ENCODE data around the gene THSD7B. TPM values are rescaled to one million over a fixed set of nuclear protein-coding genes. Genes with fewer than 3 reads are reported as not detected.

Gene THSD7B
- total RNA-seq: not detected in 2 replicates

DNA sequence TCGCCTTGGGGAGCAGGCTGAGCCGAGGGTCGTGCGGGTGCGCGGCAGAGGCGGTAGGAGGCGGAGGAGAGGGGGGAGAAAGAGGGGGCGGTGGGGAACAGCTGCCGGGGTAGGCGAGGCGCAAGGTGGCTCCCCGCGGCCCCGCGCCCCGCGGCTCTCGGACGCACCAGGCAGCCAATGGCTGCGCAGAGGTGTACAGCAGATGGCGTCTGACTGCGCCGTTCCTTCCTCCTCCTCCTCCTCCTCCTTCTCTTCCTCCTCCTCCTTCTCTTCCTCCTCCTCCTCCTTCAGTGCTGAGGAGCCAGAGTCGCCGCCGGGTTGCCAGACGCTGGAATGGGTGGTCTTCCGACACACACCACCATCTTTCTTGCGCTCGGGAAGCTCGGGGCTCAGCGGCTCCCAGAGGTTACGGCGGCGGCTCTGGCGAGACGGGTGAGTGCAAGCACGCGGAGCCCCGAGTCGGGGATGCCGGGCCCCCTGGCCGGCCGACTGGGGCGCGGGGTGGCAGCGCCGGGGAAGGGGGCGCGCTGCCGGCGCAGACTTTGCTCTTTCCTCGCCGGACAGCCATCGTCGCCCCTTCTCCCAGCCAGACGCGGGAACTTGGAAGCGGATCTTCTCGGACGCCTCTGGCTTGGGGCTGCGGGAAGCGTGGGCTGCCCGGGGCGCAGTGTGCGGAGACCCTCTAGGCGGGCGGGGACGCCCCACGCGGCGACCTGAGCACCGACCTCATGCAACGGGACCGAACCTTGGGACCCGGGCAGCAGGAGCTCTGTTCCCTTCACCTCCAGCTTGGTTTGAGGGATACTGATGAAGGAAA is at the start of gene THSD7B:
THSD7B (plus strand) TSS at position 290 of the 817 bp plus-strand sequence. CDS start 116,634 bp downstream, outside the sequence.

Data from cardiac ventricle fibroblast (primary cell).